ENCODE measurements around the gene ACACA.

Gene ACACA

GRCh38 chr17:37116671-37117185, 289.9 kb downstream of the ACACA start:
- no peak overlapping the region for H3K4me2 ChIP-seq (ENCODE audit: low read depth, low read length)
- no peaks in the 10 kb centered on the region for H3F3A ChIP-seq (ENCODE audit: insufficient read depth, low read length)
- H3K9me3 ChIP-seq (replicated peaks; ENCODE audit: insufficient read depth, low read length) = no peaks in the 10 kb centered on the region
- no peak overlapping the region for H2AFZ ChIP-seq (ENCODE audit: low read length)
- no peaks in the 10 kb centered on the region for H4K20me1 ChIP-seq (ENCODE audit: insufficient read depth, low read length)
- H3K27ac ChIP-seq (ENCODE audit: low read length) = no peak overlapping the region
- no peak overlapping the region for H3K9ac ChIP-seq (ENCODE audit: low read length)
- H3K79me2 ChIP-seq (ENCODE audit: low read length) = no peaks in the 10 kb centered on the region
- H3K4me3 ChIP-seq (ENCODE audit: low read length) = no peak overlapping the region
- TF ChIP-seq EZH2 (optimal IDR thresholded peaks at IDR 0.05; ENCODE audit: low read depth, low read length) (no peak), CTCF (IDR thresholded peaks at IDR 0.05; ENCODE audit: low read length) (no peak), EZH2phosphoT487 (IDR thresholded peaks at IDR 0.05; ENCODE audit: low read length) (no peak)
- H3K9me2 ChIP-seq (replicated peaks; ENCODE audit: insufficient read depth, low read length) = no peaks in the 10 kb centered on the region
- H3K36me3 ChIP-seq (replicated peaks; ENCODE audit: insufficient read depth, low read length) = no peaks in the 10 kb centered on the region
- no peak for DNase-seq
- H3K27me3 ChIP-seq (replicated peaks; ENCODE audit: insufficient read depth, low read length) = no peaks in the 10 kb centered on the region
- H3K4me1 ChIP-seq (ENCODE audit: low read length) = peaks cover 9% of the 10 kb centered on the region

- no peak overlapping the region for H3K4me3 ChIP-seq (ENCODE audit: low read length)
- no peak for DNase-seq
- no peaks in the 10 kb centered on the region for H3K79me2 ChIP-seq (ENCODE audit: low read length)
- H3K36me3 ChIP-seq (replicated peaks; ENCODE audit: insufficient read depth, low read length) = no peaks in the 10 kb centered on the region
- H3F3A ChIP-seq (ENCODE audit: insufficient read depth, low read length) = no peaks in the 10 kb centered on the region
- no peaks in the 10 kb centered on the region for H4K20me1 ChIP-seq (ENCODE audit: insufficient read depth, low read length)
- H3K4me1 ChIP-seq (ENCODE audit: low read length) = no peaks in the 10 kb centered on the region
- H2AFZ ChIP-seq (ENCODE audit: low read length) = no peak overlapping the region
- H3K27ac ChIP-seq (ENCODE audit: low read length) = no peak overlapping the region
- H3K9ac ChIP-seq (ENCODE audit: low read length) = no peak overlapping the region
- H3K9me2 ChIP-seq (replicated peaks; ENCODE audit: insufficient read depth, low read length) = no peaks in the 10 kb centered on the region
- TF ChIP-seq EZH2phosphoT487 (IDR thresholded peaks at IDR 0.05; ENCODE audit: low read length) (no peak), EZH2 (optimal IDR thresholded peaks at IDR 0.05; ENCODE audit: low read depth, low read length) (no peak)
- H3K4me2 ChIP-seq (ENCODE audit: low read depth, low read length) = no peak overlapping the region
- no peaks in the 10 kb centered on the region for H3K27me3 ChIP-seq (replicated peaks; ENCODE audit: insufficient read depth, low read length)
- no peaks in the 10 kb centered on the region for H3K9me3 ChIP-seq (replicated peaks; ENCODE audit: insufficient read depth, low read length)
Observed at GRCh38 chr17:37111329-37111728, 295.3 kb downstream of the ACACA start.

GRCh38 chr17:37110746-37111145, 295.9 kb downstream of the ACACA start:
- Histone ChIP-seq H3K4me3 (ENCODE audit: low read length) (no peak overlapping the region), H3K4me1 (ENCODE audit: low read length) (no peaks in the 10 kb centered on the region), H3K36me3 (replicated peaks; ENCODE audit: insufficient read depth, low read length) (no peaks in the 10 kb centered on the region), H3K9me2 (replicated peaks; ENCODE audit: insufficient read depth, low read length) (no peaks in the 10 kb centered on the region), H3K9ac (ENCODE audit: low read length) (no peak overlapping the region), H3K27me3 (replicated peaks; ENCODE audit: insufficient read depth, low read length) (no peaks in the 10 kb centered on the region), H4K20me1 (ENCODE audit: insufficient read depth, low read length) (no peaks in the 10 kb centered on the region), H3F3A (ENCODE audit: insufficient read depth, low read length) (no peaks in the 10 kb centered on the region), H3K79me2 (ENCODE audit: low read length) (no peaks in the 10 kb centered on the region), H2AFZ (ENCODE audit: low read length) (no peak overlapping the region), H3K9me3 (replicated peaks; ENCODE audit: insufficient read depth, low read length) (no peaks in the 10 kb centered on the region), H3K27ac (ENCODE audit: low read length) (no peak overlapping the region), H3K4me2 (ENCODE audit: low read depth, low read length) (no peak overlapping the region)
- DNase-seq = no peak
- TF ChIP-seq CTCF (IDR thresholded peaks at IDR 0.05; ENCODE audit: low read length) (no peak), EZH2phosphoT487 (IDR thresholded peaks at IDR 0.05; ENCODE audit: low read length) (no peak), EZH2 (optimal IDR thresholded peaks at IDR 0.05; ENCODE audit: low read depth, low read length) (no peak)

Measured in MM.1S (cell line).